ENCODE data around the gene WNT3A.

WNT3A gene

GRCh38 chr1:228007801-228008341 is 1.1 kb downstream of the WNT3A start:
- Histone ChIP-seq H3K4me3 (ENCODE audit: low read depth, low read length) (peak overlapping the region; percentile 45), H3K27ac (ENCODE audit: low read depth, low read length) (no peak overlapping the region), H3K9me3 (ENCODE audit: control insufficient read depth, insufficient read depth, low read depth, low read length) (no peaks in the 10 kb centered on the region), H3K4me1 (ENCODE audit: control insufficient read depth, insufficient read depth, low read length) (peaks cover 44% of the 10 kb centered on the region), H3K36me3 (ENCODE audit: control insufficient read depth, insufficient read depth, low read length) (no peaks in the 10 kb centered on the region), H3K9ac (ENCODE audit: low read length) (peak overlapping the region; percentile 36), H3K27me3 (ENCODE audit: control insufficient read depth, insufficient read depth, low read length) (peaks cover 99% of the 10 kb centered on the region)

GRCh38 chr1:228008391-228009115 is 1.8 kb downstream of the WNT3A start:
- no peaks in the 10 kb centered on the region for H3K36me3 ChIP-seq (ENCODE audit: control insufficient read depth, insufficient read depth, low read length)
- no peaks in the 10 kb centered on the region for H3K9me3 ChIP-seq (ENCODE audit: control insufficient read depth, insufficient read depth, low read depth, low read length)
- H3K27me3 ChIP-seq (ENCODE audit: control insufficient read depth, insufficient read depth, low read length), result peaks cover 99% of the 10 kb centered on the region
- H3K9ac ChIP-seq (ENCODE audit: low read length), result no peak overlapping the region
- peak overlapping the region; percentile 45 for H3K4me3 ChIP-seq (ENCODE audit: low read depth, low read length)
- H3K27ac ChIP-seq (ENCODE audit: low read depth, low read length), result no peak overlapping the region
- H3K4me1 ChIP-seq (ENCODE audit: control insufficient read depth, insufficient read depth, low read length), result peaks cover 44% of the 10 kb centered on the region

GRCh38 chr1:228009116-228009827 is 2.5 kb downstream of the WNT3A start:
- no peaks in the 10 kb centered on the region for H3K9me3 ChIP-seq (ENCODE audit: control insufficient read depth, insufficient read depth, low read depth, low read length)
- H3K27me3 ChIP-seq (ENCODE audit: control insufficient read depth, insufficient read depth, low read length), result peaks cover 99% of the 10 kb centered on the region
- no peaks in the 10 kb centered on the region for H3K36me3 ChIP-seq (ENCODE audit: control insufficient read depth, insufficient read depth, low read length)
- H3K4me3 ChIP-seq (ENCODE audit: low read depth, low read length), result peak overlapping the region; percentile 45; the same call in 1 of the 2 replicates
- H3K9ac ChIP-seq (ENCODE audit: low read length), result no peak overlapping the region
- H3K4me1 ChIP-seq (ENCODE audit: control insufficient read depth, insufficient read depth, low read length), result peaks cover 44% of the 10 kb centered on the region
- H3K27ac ChIP-seq (ENCODE audit: low read depth, low read length), result no peak overlapping the region

- Histone ChIP-seq H3K27ac (ENCODE audit: low read depth, low read length) (no peak overlapping the region), H3K9me3 (ENCODE audit: control insufficient read depth, insufficient read depth, low read depth, low read length) (no peaks in the 10 kb centered on the region), H3K27me3 (ENCODE audit: control insufficient read depth, insufficient read depth, low read length) (peaks cover 99% of the 10 kb centered on the region), H3K4me1 (ENCODE audit: control insufficient read depth, insufficient read depth, low read length) (peaks cover 38% of the 10 kb centered on the region), H3K9ac (ENCODE audit: low read length) (no peak overlapping the region), H3K4me3 (ENCODE audit: low read depth, low read length) (no peak overlapping the region), H3K36me3 (ENCODE audit: control insufficient read depth, insufficient read depth, low read length) (no peaks in the 10 kb centered on the region)
Observed at GRCh38 chr1:228009828-228010775, 3.3 kb downstream of the WNT3A start.

GRCh38 chr1:228010921-228011320 is 4.1 kb downstream of the WNT3A start:
- Histone ChIP-seq H3K36me3 (ENCODE audit: control insufficient read depth, insufficient read depth, low read length) (no peaks in the 10 kb centered on the region), H3K27me3 (ENCODE audit: control insufficient read depth, insufficient read depth, low read length) (peaks cover 94% of the 10 kb centered on the region), H3K9ac (ENCODE audit: low read length) (no peak overlapping the region), H3K4me1 (ENCODE audit: control insufficient read depth, insufficient read depth, low read length) (peaks cover 35% of the 10 kb centered on the region), H3K27ac (ENCODE audit: low read depth, low read length) (no peak overlapping the region), H3K9me3 (ENCODE audit: control insufficient read depth, insufficient read depth, low read depth, low read length) (no peaks in the 10 kb centered on the region), H3K4me3 (ENCODE audit: low read depth, low read length) (no peak overlapping the region)

GRCh38 chr1:228011721-228012311 is 5.0 kb downstream of the WNT3A start:
- Histone ChIP-seq H3K27ac (ENCODE audit: low read depth, low read length) (no peak overlapping the region), H3K36me3 (ENCODE audit: control insufficient read depth, insufficient read depth, low read length) (no peaks in the 10 kb centered on the region), H3K27me3 (ENCODE audit: control insufficient read depth, insufficient read depth, low read length) (peaks cover 91% of the 10 kb centered on the region)

GRCh38 chr1:228012555-228012954 is 5.8 kb downstream of the WNT3A start:
- no peaks in the 10 kb centered on the region for H3K36me3 ChIP-seq (ENCODE audit: control insufficient read depth, insufficient read depth, low read length)
- no peaks in the 10 kb centered on the region for H3K9me3 ChIP-seq (ENCODE audit: control insufficient read depth, insufficient read depth, low read depth, low read length)
- H3K27ac ChIP-seq (ENCODE audit: low read depth, low read length), result no peak overlapping the region
- H3K4me3 ChIP-seq (ENCODE audit: low read depth, low read length), result no peak overlapping the region
- H3K4me1 ChIP-seq (ENCODE audit: control insufficient read depth, insufficient read depth, low read length), result peaks cover 29% of the 10 kb centered on the region
- peaks cover 85% of the 10 kb centered on the region for H3K27me3 ChIP-seq (ENCODE audit: control insufficient read depth, insufficient read depth, low read length)
- H3K9ac ChIP-seq (ENCODE audit: low read length), result no peak overlapping the region

More at GRCh38 chr1:228011721-228012311, 5.0 kb downstream of the WNT3A start:
- no peaks in the 10 kb centered on the region for H3K9me3 ChIP-seq (ENCODE audit: control insufficient read depth, insufficient read depth, low read depth, low read length)
- H3K4me1 ChIP-seq (ENCODE audit: control insufficient read depth, insufficient read depth, low read length), result peaks cover 32% of the 10 kb centered on the region
- no peak overlapping the region for H3K9ac ChIP-seq (ENCODE audit: low read length)
- no peak overlapping the region for H3K4me3 ChIP-seq (ENCODE audit: low read depth, low read length)

GRCh38 chr1:228013131-228013934 is 6.5 kb downstream of the WNT3A start:
- H3K9me3 ChIP-seq (ENCODE audit: control insufficient read depth, insufficient read depth, low read depth, low read length), result no peaks in the 10 kb centered on the region
- no peak overlapping the region for H3K4me3 ChIP-seq (ENCODE audit: low read depth, low read length)
- peaks cover 81% of the 10 kb centered on the region for H3K27me3 ChIP-seq (ENCODE audit: control insufficient read depth, insufficient read depth, low read length)
- no peak overlapping the region for H3K27ac ChIP-seq (ENCODE audit: low read depth, low read length)
- H3K9ac ChIP-seq (ENCODE audit: low read length), result no peak overlapping the region
- peaks cover 24% of the 10 kb centered on the region for H3K4me1 ChIP-seq (ENCODE audit: control insufficient read depth, insufficient read depth, low read length)
- no peaks in the 10 kb centered on the region for H3K36me3 ChIP-seq (ENCODE audit: control insufficient read depth, insufficient read depth, low read length)

- Histone ChIP-seq H3K27me3 (ENCODE audit: control insufficient read depth, insufficient read depth, low read length) (peaks cover 72% of the 10 kb centered on the region), H3K4me1 (ENCODE audit: control insufficient read depth, insufficient read depth, low read length) (peaks cover 16% of the 10 kb centered on the region; the same call in 1 of the 2 replicates), H3K4me3 (ENCODE audit: low read depth, low read length) (no peak overlapping the region), H3K9me3 (ENCODE audit: control insufficient read depth, insufficient read depth, low read depth, low read length) (no peaks in the 10 kb centered on the region), H3K9ac (ENCODE audit: low read length) (no peak overlapping the region), H3K36me3 (ENCODE audit: control insufficient read depth, insufficient read depth, low read length) (no peaks in the 10 kb centered on the region), H3K27ac (ENCODE audit: low read depth, low read length) (no peak overlapping the region)
Observed at GRCh38 chr1:228013935-228014930, 7.4 kb downstream of the WNT3A start.
